Effector memory CD8-positive, alpha-beta T cell (primary cell): ENCODE measurements around the gene CYP2U1.

ENCODE experiments used
- ATAC-seq: fragments of 150-1000 bp; cut with Tn5 transposase; replicated peaks from 2 replicates; pipeline ENCODE4 v1.10.0; 2021; ENCODE audit warnings: mild to moderate bottlenecking, moderate library complexity
- DNase-seq, 3 experiments: peaks; one replicate each; pipeline ENCODE4 v3.0.0; 2021
- H3K27ac Mint-ChIP-seq, 2 donors: one replicate each; pipeline ENCODE4 v1.8.0; 2022; ENCODE audit warnings: mild to moderate bottlenecking in 2 of 2, mixed read lengths in 2 of 2, moderate library complexity in 2 of 2
- H3K27me3 Mint-ChIP-seq, 2 donors: one replicate each; pipeline ENCODE4 v1.8.0; 2022; ENCODE audit warnings: mixed read lengths in 2 of 2
- H3K36me3 Mint-ChIP-seq: one replicate; pipeline ENCODE4 v1.8.0; 2022; ENCODE audit warnings: mild to moderate bottlenecking, moderate library complexity, mixed read lengths; ENCODE audit not compliant: insufficient read depth
- H3K4me1 Mint-ChIP-seq, 2 donors: one replicate each; pipeline ENCODE4 v1.8.0; 2022; ENCODE audit warnings: low read depth in 2 of 2, mixed read lengths in 2 of 2
- H3K4me3 Mint-ChIP-seq, 2 donors: one replicate each; pipeline ENCODE4 v1.8.0; 2022; ENCODE audit warnings: mild to moderate bottlenecking in 2 of 2, mixed read lengths in 2 of 2, moderate library complexity in 2 of 2
- H3K9me3 Mint-ChIP-seq, 2 donors: one replicate each; pipeline ENCODE4 v1.8.0; 2022; ENCODE audit warnings: mixed read lengths in 2 of 2

The CYP2U1 gene

GRCh38 chr4:107977966-107978705 is 46.8 kb downstream of the CYP2U1 start:
- Mint-ChIP-seq H3K36me3 (no peaks in the 10 kb centered on the region), H3K4me3 (no peak overlapping the region), H3K9me3 (peaks cover 0 to 3% of the 10 kb centered on the region in 2 donors), H3K27ac (no peak overlapping the region), H3K4me1 (peaks cover 3 to 4% of the 10 kb centered on the region in 2 donors), H3K27me3 (no peaks in the 10 kb centered on the region)
- no peak for DNase-seq
- no peak for ATAC-seq

- H3K27me3 Mint-ChIP-seq: no peaks in the 10 kb centered on the region
- no peak overlapping the region for H3K27ac Mint-ChIP-seq
- peaks cover 3 to 4% of the 10 kb centered on the region in 2 donors for H3K4me1 Mint-ChIP-seq
- ATAC-seq (no peak), DNase-seq (no peak)
- no peaks in the 10 kb centered on the region for H3K36me3 Mint-ChIP-seq
- peaks cover 0 to 3% of the 10 kb centered on the region in 2 donors for H3K9me3 Mint-ChIP-seq
- H3K4me3 Mint-ChIP-seq: no peak overlapping the region
Measured at GRCh38 chr4:107978716-107979451, 47.5 kb downstream of the CYP2U1 start.

- Mint-ChIP-seq H3K27me3 (no peaks in the 10 kb centered on the region), H3K9me3 (no peaks in the 10 kb centered on the region), H3K4me3 (no peak overlapping the region), H3K36me3 (peaks cover 10% of the 10 kb centered on the region), H3K4me1 (peaks cover 14 to 21% of the 10 kb centered on the region in 2 donors), H3K27ac (peak overlapping the region in 1 of 2 donors; percentile 94)
- ATAC-seq: no peak
- no peak for DNase-seq
Measured at GRCh38 chr4:107987916-107988762, 56.8 kb downstream of the CYP2U1 start.

- Mint-ChIP-seq H3K27me3 (no peaks in the 10 kb centered on the region), H3K4me3 (peak overlapping the region; percentile 93 to 94), H3K36me3 (peaks cover 10% of the 10 kb centered on the region), H3K9me3 (no peaks in the 10 kb centered on the region), H3K27ac (peak overlapping the region; percentile 83 to 94), H3K4me1 (peaks cover 14 to 23% of the 10 kb centered on the region in 2 donors)
- DNase-seq (no peak), ATAC-seq (no peak)
Measured at GRCh38 chr4:107988763-107989035, 57.4 kb downstream of the CYP2U1 start.

- H3K36me3 Mint-ChIP-seq: peaks cover 10% of the 10 kb centered on the region
- peaks cover 14 to 25% of the 10 kb centered on the region in 2 donors for H3K4me1 Mint-ChIP-seq
- DNase-seq: no peak
- peak overlapping the region; percentile 93 to 94 for H3K4me3 Mint-ChIP-seq
- no peaks in the 10 kb centered on the region for H3K9me3 Mint-ChIP-seq
- ATAC-seq: no peak
- peak overlapping the region; percentile 83 to 94 for H3K27ac Mint-ChIP-seq
- H3K27me3 Mint-ChIP-seq: no peaks in the 10 kb centered on the region
Measured at GRCh38 chr4:107989162-107989536, 57.8 kb downstream of the CYP2U1 start.

GRCh38 chr4:107989537-107990386 is 58.4 kb downstream of the CYP2U1 start, which contains the start of gene HADH:
Gene HADH (plus strand): TSS chr4:107989889. CDS start chr4:107989933, 44 bp downstream.
- H3K9me3 Mint-ChIP-seq: no peaks in the 10 kb centered on the region
- peak; percentile 97 for ATAC-seq
- no peaks in the 10 kb centered on the region for H3K27me3 Mint-ChIP-seq
- peak within 1 kb of the TSS; percentile 93 to 94 for H3K27ac Mint-ChIP-seq
- H3K4me1 Mint-ChIP-seq: peaks cover 19 to 31% of the 10 kb centered on the region in 2 donors
- DNase-seq: peak; percentile 94 to 96 (median 95)
- peak within 1 kb of the TSS; percentile 93 to 94 for H3K4me3 Mint-ChIP-seq
- peaks cover 10% of the 10 kb centered on the region for H3K36me3 Mint-ChIP-seq

GRCh38 chr4:107991945-107992630 is 60.7 kb downstream of the CYP2U1 start:
- H3K4me3 Mint-ChIP-seq: peak overlapping the region in 1 of 2 donors; percentile 94
- DNase-seq (no peak), ATAC-seq (no peak)
- H3K9me3 Mint-ChIP-seq: no peaks in the 10 kb centered on the region
- H3K27ac Mint-ChIP-seq: peak overlapping the region in 1 of 2 donors; percentile 85
- H3K4me1 Mint-ChIP-seq: peaks cover 31 to 40% of the 10 kb centered on the region in 2 donors
- H3K27me3 Mint-ChIP-seq: no peaks in the 10 kb centered on the region
- H3K36me3 Mint-ChIP-seq: peaks cover 10% of the 10 kb centered on the region

GRCh38 chr4:107993969-107994368 is 62.6 kb downstream of the CYP2U1 start:
- ATAC-seq (no peak), DNase-seq (no peak)
- Mint-ChIP-seq H3K27ac (peak overlapping the region in 1 of 2 donors; percentile 62), H3K4me1 (peaks cover 36 to 45% of the 10 kb centered on the region in 2 donors), H3K36me3 (peaks cover 10% of the 10 kb centered on the region), H3K9me3 (no peaks in the 10 kb centered on the region), H3K27me3 (no peaks in the 10 kb centered on the region), H3K4me3 (no peak overlapping the region)

GRCh38 chr4:107994894-107995293 is 63.5 kb downstream of the CYP2U1 start:
- ATAC-seq: no peak
- peak overlapping the region in 1 of 2 donors; percentile 4 for H3K27ac Mint-ChIP-seq
- H3K4me3 Mint-ChIP-seq: no peak overlapping the region
- H3K36me3 Mint-ChIP-seq: peaks cover 10% of the 10 kb centered on the region
- peaks cover 35 to 47% of the 10 kb centered on the region in 2 donors for H3K4me1 Mint-ChIP-seq
- DNase-seq: no peak
- no peaks in the 10 kb centered on the region for H3K27me3 Mint-ChIP-seq
- H3K9me3 Mint-ChIP-seq: no peaks in the 10 kb centered on the region

GRCh38 chr4:107996949-107997788 is 65.8 kb downstream of the CYP2U1 start:
- Mint-ChIP-seq H3K4me1 (peaks cover 25 to 36% of the 10 kb centered on the region in 2 donors), H3K27ac (no peak overlapping the region), H3K36me3 (no peaks in the 10 kb centered on the region)

GRCh38 chr4:107997794-107998193 is 66.4 kb downstream of the CYP2U1 start:
- Mint-ChIP-seq H3K4me1 (peaks cover 25 to 32% of the 10 kb centered on the region in 2 donors), H3K27me3 (no peaks in the 10 kb centered on the region), H3K9me3 (no peaks in the 10 kb centered on the region), H3K27ac (no peak overlapping the region), H3K36me3 (no peaks in the 10 kb centered on the region), H3K4me3 (no peak overlapping the region)
- DNase-seq: no peak
- ATAC-seq: no peak

More at GRCh38 chr4:107996949-107997788, 65.8 kb downstream of the CYP2U1 start:
- no peak for ATAC-seq
- Mint-ChIP-seq H3K27me3 (no peaks in the 10 kb centered on the region), H3K4me3 (no peak overlapping the region), H3K9me3 (no peaks in the 10 kb centered on the region)
- DNase-seq: no peak
